Central memory CD4-positive, alpha-beta T cell (primary cell): Measurements from ENCODE around the gene PPM1H.
A peak's percentile ranks its signal among the peaks of the same experiment; 100 is the strongest.
"Not testable (repeated sequence)": the region's sequence is repeated elsewhere in the genome, so short reads cannot be mapped to it uniquely, and the experiment has no call there.

Source experiments
- DNase-seq: peaks from one replicate; pipeline ENCODE4 v3.0.0; 2022

The PPM1H gene

GRCh38 chr12:62670986-62671720 is 263.8 kb downstream of the PPM1H start:
- no peak for DNase-seq

- no peak for DNase-seq
These were observed 266.2 kb downstream of the PPM1H start for GRCh38 chr12:62668782-62669181.

GRCh38 chr12:62664951-62665350 is 270.0 kb downstream of the PPM1H start:
- not testable (repeated sequence) for DNase-seq

GRCh38 chr12:62660756-62661155 is 274.2 kb downstream of the PPM1H start:
- DNase-seq = no peak

- DNase-seq = no peak
These were observed 275.3 kb downstream of the PPM1H start for GRCh38 chr12:62659453-62660295.

- no peak for DNase-seq
These were observed 276.0 kb downstream of the PPM1H start for GRCh38 chr12:62658910-62659309.

- no peak for DNase-seq
These were observed 277.7 kb downstream of the PPM1H start for GRCh38 chr12:62657363-62657632.

GRCh38 chr12:62656591-62657362 is 278.2 kb downstream of the PPM1H start:
- no peak for DNase-seq

- DNase-seq = no peak
These were observed 279.2 kb downstream of the PPM1H start for GRCh38 chr12:62655666-62656151.

GRCh38 chr12:62654326-62655241 is 280.4 kb downstream of the PPM1H start:
- no peak for DNase-seq

- DNase-seq = no peak
These were observed 281.2 kb downstream of the PPM1H start for GRCh38 chr12:62653740-62654139.

- no peak for DNase-seq
These were observed 281.6 kb downstream of the PPM1H start for GRCh38 chr12:62653304-62653703.

- DNase-seq = no peak
These were observed 283.8 kb downstream of the PPM1H start for GRCh38 chr12:62651138-62651537.

GRCh38 chr12:62649412-62650138 is 285.4 kb downstream of the PPM1H start:
- no peak for DNase-seq

- DNase-seq = no peak
These were observed 287.4 kb downstream of the PPM1H start for GRCh38 chr12:62647586-62647985.

- no peak for DNase-seq
These were observed 288.4 kb downstream of the PPM1H start for GRCh38 chr12:62646566-62646965.

GRCh38 chr12:62643486-62643885 is 291.5 kb downstream of the PPM1H start:
- DNase-seq = no peak

GRCh38 chr12:62642486-62642885 is 292.5 kb downstream of the PPM1H start:
- no peak for DNase-seq

GRCh38 chr12:62640910-62641448 is 294.0 kb downstream of the PPM1H start:
- DNase-seq = peak; percentile 8

GRCh38 chr12:62637679-62638078 is 297.3 kb downstream of the PPM1H start:
- DNase-seq = no peak

GRCh38 chr12:62635649-62636048 is 299.3 kb downstream of the PPM1H start:
- DNase-seq = no peak
